Cerebellar nuclear complex (tissue), 1 donor: ENCODE measurements around the gene KRCC1.

Experiments
- DNase-seq, 2 experiments: peaks; one replicate each; lab custom pipeline; 2025; lab: John Stamatoyannopoulos, UW

The KRCC1 gene

DNA sequence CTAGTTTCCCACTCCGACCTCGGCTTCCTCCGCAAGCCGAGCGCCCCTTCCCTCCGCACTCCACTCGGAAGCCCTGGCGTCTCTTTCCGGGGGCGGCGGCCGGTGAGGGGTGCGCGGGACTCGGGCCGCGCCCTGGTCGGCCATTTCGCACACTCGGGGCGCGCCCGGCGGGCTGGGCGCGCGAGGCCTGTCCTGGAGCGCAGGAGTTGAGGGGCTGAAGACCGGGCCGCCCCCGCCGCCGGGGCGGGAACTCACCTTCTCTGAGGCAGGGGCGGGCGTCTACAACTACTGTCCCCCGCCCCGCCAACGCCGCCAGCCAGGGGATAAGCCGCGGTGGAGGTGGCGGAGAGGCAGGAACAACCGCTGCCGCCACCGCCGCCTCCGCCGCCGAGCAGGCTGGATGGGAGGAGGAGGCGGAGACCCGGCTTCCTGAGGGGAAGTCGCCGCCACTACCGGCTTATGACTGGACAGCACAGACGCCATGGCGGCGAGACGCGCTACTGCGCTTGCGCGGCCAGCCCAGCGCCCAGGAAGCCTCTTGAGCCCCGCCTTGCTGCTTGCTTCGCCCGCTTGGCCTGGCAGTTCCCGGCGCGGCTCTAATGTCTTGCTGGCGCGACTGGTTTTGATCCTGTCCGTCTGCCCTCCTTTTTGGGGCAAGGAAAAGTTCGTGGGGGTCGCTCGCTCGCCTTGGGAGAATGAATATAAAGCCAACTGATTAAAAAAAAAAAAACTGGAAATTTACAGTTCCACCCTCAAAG is at the start of gene KRCC1:
Gene KRCC1, minus strand, starts transcription at position 413 of the 758 bp plus-strand sequence. CDS start 27,220 bp downstream, outside the sequence.
- DNase-seq: peak in 1 of 2 experiments; percentile 59

DNA sequence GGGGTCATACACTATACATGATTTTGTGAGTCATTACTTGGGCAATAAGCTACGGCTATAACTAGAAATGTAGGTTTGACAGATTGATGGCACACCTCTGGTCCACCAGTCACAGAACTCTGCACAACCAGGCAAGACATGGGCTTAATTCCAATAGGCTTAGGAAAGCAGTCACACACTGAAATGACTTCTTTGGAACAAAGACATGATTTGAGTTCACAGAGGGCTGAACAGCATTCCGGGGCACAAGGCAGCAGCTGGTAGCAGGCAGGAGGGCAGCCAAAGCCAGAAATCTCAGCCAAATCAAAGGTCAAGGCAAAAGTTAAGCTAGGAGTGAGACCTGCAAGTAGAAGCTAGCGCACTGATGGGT is 44.9 kb upstream of the KRCC1 start:
- no peak for DNase-seq

- no peak for DNase-seq
These were observed 44.4 kb upstream of the KRCC1 start for GRCh38 chr2:88099798-88100488.

DNA sequence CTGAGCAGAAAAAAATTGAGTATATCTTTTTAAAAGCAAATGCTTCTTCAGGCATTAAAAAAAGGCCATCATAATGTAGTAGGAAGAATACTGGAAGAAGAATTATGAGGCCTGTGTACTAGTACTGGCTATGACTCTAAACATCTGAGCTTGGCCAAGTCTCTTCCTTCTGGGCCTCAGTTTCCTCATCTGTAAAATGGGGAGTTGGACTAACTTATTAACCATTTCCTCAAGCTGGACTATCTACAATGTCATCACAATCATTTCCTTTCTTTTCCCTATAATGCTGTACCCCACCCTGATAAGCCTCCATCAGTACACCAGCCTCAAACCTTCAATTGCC is 42.9 kb upstream of the KRCC1 start:
- DNase-seq: no peak

DNA sequence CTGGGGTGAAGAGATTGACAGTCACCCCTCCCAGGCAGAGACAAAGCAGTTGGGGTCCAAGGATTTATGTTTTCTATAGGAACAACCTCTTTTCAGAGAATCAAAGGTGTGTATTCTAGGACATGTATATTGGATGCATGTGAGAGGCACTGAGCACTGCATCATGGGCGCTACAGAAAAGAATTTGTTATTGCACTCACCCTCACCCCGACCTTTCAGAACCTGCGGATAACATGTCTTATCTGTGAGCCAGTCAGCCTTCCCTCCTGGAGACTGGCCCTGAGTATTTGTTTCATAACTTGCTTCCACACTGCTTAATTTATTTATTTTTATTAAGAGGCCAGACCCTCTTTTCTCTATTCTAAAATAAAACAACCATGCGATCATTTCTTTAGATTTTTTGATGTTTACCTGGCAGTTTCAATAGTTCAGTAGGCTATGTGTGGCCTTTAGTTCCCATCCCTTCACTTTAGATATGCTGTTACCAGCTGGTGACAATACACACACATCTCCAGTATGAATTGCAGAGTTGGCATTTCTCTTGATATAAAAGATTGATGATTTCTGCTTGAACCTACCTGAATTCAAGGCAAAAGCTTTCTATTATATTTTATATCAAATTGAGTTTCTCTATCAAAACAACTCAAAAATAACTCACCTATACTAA is 42.4 kb upstream of the KRCC1 start:
- DNase-seq: no peak

GRCh38 chr2:88097192-88097591 is 41.6 kb upstream of the KRCC1 start:
- DNase-seq: no peak

DNA sequence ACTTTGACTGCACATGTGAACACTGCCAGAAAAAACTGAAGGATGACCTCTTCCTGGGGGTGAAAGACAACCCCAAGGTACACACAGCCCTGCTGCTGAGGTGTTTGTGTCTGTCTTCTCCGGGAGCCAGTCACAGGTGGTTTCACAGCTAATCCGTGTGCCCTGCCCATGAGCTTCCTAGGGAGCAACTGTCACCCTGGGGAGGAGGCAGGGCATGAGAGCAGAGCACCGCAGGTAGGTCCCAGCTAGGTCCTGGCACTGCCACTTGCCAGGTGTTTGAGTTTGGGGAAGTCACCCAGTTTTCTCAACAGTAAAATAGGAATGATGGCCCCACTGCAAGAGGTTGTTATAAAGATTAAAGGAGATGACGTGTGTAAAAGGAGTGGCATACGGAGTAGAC is 41.1 kb upstream of the KRCC1 start:
- DNase-seq: no peak

GRCh38 chr2:88095022-88095421 is 39.4 kb upstream of the KRCC1 start:
- DNase-seq: no peak

DNA sequence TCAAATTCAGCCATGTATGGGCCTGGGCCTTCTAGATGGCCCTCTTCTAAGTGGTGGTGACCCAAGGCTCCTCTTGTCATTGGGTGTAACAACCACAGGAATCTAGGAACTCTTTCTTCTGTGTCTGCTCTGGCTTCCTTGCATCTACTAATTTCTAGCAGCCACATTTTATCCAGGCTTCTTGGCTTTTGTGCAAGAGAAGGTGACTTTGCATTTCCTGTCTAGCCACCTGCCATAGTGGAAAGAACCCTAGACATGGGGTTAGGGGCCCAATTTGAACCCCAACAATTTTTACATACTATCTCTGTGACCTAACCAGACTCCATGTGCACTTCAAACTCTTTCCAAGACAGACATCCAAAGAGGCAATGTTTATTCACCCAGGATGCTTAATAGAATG is 37.2 kb upstream of the KRCC1 start:
- no peak for DNase-seq

- DNase-seq: no peak
These were observed 36.4 kb upstream of the KRCC1 start for GRCh38 chr2:88091943-88092342.

GRCh38 chr2:88090446-88091283 is 35.1 kb upstream of the KRCC1 start:
- no peak for DNase-seq

DNA sequence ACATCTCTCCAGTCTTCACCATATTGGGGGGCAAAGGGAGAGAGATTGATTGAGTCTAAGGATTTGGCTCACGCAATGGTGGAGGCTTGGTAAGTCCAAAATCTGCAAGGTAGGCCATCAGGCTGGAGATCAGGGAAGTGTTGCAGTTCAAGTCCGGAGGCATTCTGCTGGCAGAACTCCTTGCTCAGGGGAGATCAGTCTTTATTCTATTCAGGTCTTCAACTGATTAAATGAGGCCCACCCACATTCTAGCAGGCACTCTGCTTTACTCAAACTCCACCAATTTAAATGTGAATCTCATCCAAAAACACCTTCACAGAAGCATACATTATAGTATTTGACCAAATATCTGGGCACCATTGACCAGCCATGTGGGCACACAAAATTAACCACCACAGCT is 33.4 kb upstream of the KRCC1 start:
- DNase-seq: no peak

DNA sequence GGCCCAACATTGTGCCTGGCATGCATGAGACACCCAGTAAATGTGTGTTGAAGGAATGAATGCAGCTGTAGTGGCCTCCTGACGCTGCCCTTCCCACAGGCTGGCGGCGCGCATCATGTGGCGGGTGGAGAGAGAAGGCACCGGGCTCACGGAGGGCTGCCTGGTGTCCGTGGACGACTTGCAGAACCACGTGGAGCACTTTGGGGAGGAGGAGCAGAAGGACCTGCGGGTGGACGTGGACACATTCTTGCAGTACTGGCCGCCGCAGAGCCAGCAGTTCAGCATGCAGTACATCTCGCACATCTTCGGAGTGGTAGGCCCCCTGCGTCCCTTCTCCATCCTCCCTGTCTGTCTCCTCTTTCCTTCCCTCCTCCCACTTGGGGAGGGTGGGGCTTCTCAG is 32.2 kb upstream of the KRCC1 start:
- DNase-seq: no peak

DNA sequence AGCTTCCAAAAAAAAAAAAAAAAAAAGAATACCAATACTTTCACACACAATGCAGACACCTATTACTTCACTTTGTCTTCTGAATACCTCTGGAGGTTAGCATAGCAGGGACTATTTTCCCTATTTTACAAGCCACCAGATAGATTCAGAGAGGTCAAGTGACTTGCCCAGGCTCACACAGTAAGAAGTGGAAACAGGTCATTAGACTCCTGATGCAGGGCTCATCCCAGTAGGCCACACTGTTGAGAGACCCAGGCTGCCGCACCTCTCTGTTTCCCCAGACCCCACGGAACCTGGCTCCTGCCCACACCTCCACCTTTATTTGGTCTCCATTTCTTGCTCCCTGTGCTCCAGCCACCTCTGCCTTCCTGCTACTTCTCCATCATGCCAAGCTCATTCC is 31.5 kb upstream of the KRCC1 start:
- DNase-seq: no peak

DNA sequence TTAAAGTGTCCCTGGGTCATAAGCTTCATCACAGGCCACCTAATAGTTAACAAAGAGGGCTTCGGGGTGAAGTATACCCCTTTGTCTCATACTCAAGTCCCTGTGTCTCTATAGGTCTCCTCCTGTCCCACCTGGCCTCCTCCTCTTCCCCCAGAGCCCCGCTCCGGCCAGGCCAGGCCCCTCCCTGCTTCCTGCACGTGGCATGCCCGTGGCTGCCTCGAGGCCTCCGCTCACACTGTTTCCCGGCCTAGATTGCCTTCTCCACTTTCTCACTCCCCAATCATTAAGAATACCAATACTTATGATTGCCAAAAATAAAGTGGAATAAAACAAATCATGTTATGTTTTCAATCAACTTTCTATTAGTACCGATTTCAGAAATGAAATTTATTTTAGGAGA is 30.8 kb upstream of the KRCC1 start:
- DNase-seq: no peak

GRCh38 chr2:88085602-88086001 is 30.0 kb upstream of the KRCC1 start:
- no peak for DNase-seq

DNA sequence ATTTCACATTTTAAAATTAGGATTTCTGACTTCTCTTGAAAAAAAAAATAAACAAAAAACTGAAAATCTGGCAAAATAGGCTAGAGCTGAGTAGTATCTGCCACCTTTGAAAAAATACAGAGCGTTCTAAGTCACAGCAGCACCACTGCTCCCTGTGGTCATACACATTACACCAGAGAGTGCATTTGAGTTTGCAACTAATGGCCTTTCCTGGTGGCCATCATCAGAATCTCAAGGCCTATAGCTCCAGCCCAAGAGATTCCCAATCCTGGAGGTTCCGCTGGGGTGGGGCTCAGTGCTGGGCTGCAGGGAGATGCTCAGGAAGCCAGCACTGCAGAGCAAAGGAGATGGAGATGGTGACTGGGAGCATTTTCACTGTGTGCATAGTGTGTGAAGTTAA is 29.5 kb upstream of the KRCC1 start:
- no peak for DNase-seq

GRCh38 chr2:88082781-88083180 is 27.2 kb upstream of the KRCC1 start:
- no peak for DNase-seq

GRCh38 chr2:88081924-88082608 is 26.5 kb upstream of the KRCC1 start:
- no peak for DNase-seq

- DNase-seq: no peak
These were observed 25.0 kb upstream of the KRCC1 start for GRCh38 chr2:88080545-88080944.

- DNase-seq: no peak
These were observed 23.1 kb upstream of the KRCC1 start for GRCh38 chr2:88078643-88079172.

- no peak for DNase-seq
These were observed 21.5 kb upstream of the KRCC1 start for GRCh38 chr2:88077080-88077479.
